ENCODE results near the gene ALLC.

The ALLC gene

GRCh38 chr2:3741867-3742602, 84.0 kb downstream of the ALLC start:
- Histone ChIP-seq H3K36me3 (ENCODE audit: insufficient read depth, low read length) (no peaks in the 10 kb centered on the region), H4K20me1 (ENCODE audit: insufficient read depth, low read length, poor library complexity, severe bottlenecking) (no peaks in the 10 kb centered on the region), H2AFZ (ENCODE audit: low read length) (no peak overlapping the region), H3F3A (ENCODE audit: low read depth) (no peaks in the 10 kb centered on the region), H3K27me3 (ENCODE audit: insufficient read depth, low read length, poor library complexity, severe bottlenecking) (no peaks in the 10 kb centered on the region), H3K9me3 (ENCODE audit: insufficient read depth, low read depth, low read length) (no peaks in the 10 kb centered on the region), H3K9ac (ENCODE audit: low read depth, low read length, poor library complexity, severe bottlenecking) (no peak overlapping the region), H3K9me2 (replicated peaks; ENCODE audit: low read depth, low read length) (no peaks in the 10 kb centered on the region), H3K4me2 (ENCODE audit: low read depth, low read length, poor library complexity, severe bottlenecking) (no peak overlapping the region), H3K4me3 (ENCODE audit: low read length, poor library complexity, severe bottlenecking) (no peak overlapping the region), H3K79me2 (ENCODE audit: insufficient read depth, low read length) (no peaks in the 10 kb centered on the region), H3K4me1 (ENCODE audit: insufficient read depth, low read length, poor library complexity, severe bottlenecking) (no peaks in the 10 kb centered on the region)
- TF ChIP-seq EZH2phosphoT487 (IDR thresholded peaks at IDR 0.05; ENCODE audit: borderline replicate concordance) (no peak), CTCF (conservative IDR thresholded peaks at IDR 0.05; ENCODE audit: low read length) (no peak)

GRCh38 chr2:3742743-3743508, 84.9 kb downstream of the ALLC start:
- no peaks in the 10 kb centered on the region for H3F3A ChIP-seq (ENCODE audit: low read depth)
- no peak overlapping the region for H2AFZ ChIP-seq (ENCODE audit: low read length)
- H3K79me2 ChIP-seq (ENCODE audit: insufficient read depth, low read length) = no peaks in the 10 kb centered on the region
- no peaks in the 10 kb centered on the region for H3K9me2 ChIP-seq (replicated peaks; ENCODE audit: low read depth, low read length)
- no peaks in the 10 kb centered on the region for H3K4me1 ChIP-seq (ENCODE audit: insufficient read depth, low read length, poor library complexity, severe bottlenecking)
- no peak overlapping the region for H3K4me3 ChIP-seq (ENCODE audit: low read length, poor library complexity, severe bottlenecking)
- TF ChIP-seq CTCF (conservative IDR thresholded peaks at IDR 0.05; ENCODE audit: low read length) = no peak
- no peak for TF ChIP-seq EZH2phosphoT487 (IDR thresholded peaks at IDR 0.05; ENCODE audit: borderline replicate concordance)
- no peaks in the 10 kb centered on the region for H3K27me3 ChIP-seq (ENCODE audit: insufficient read depth, low read length, poor library complexity, severe bottlenecking)
- no peaks in the 10 kb centered on the region for H3K36me3 ChIP-seq (ENCODE audit: insufficient read depth, low read length)
- H3K9ac ChIP-seq (ENCODE audit: low read depth, low read length, poor library complexity, severe bottlenecking) = no peak overlapping the region
- H3K4me2 ChIP-seq (ENCODE audit: low read depth, low read length, poor library complexity, severe bottlenecking) = no peak overlapping the region
- H3K9me3 ChIP-seq (ENCODE audit: insufficient read depth, low read depth, low read length) = no peaks in the 10 kb centered on the region
- no peaks in the 10 kb centered on the region for H4K20me1 ChIP-seq (ENCODE audit: insufficient read depth, low read length, poor library complexity, severe bottlenecking)

- H3K36me3 ChIP-seq (ENCODE audit: insufficient read depth, low read length) = no peaks in the 10 kb centered on the region
- no peak overlapping the region for H3K4me2 ChIP-seq (ENCODE audit: low read depth, low read length, poor library complexity, severe bottlenecking)
- H4K20me1 ChIP-seq (ENCODE audit: insufficient read depth, low read length, poor library complexity, severe bottlenecking) = no peaks in the 10 kb centered on the region
- H3K27me3 ChIP-seq (ENCODE audit: insufficient read depth, low read length, poor library complexity, severe bottlenecking) = no peaks in the 10 kb centered on the region
- no peaks in the 10 kb centered on the region for H3K4me1 ChIP-seq (ENCODE audit: insufficient read depth, low read length, poor library complexity, severe bottlenecking)
- no peaks in the 10 kb centered on the region for H3K79me2 ChIP-seq (ENCODE audit: insufficient read depth, low read length)
- no peaks in the 10 kb centered on the region for H3K9me2 ChIP-seq (replicated peaks; ENCODE audit: low read depth, low read length)
- no peak overlapping the region for H3K4me3 ChIP-seq (ENCODE audit: low read length, poor library complexity, severe bottlenecking)
- H3K9me3 ChIP-seq (ENCODE audit: insufficient read depth, low read depth, low read length) = no peaks in the 10 kb centered on the region
- no peak for TF ChIP-seq CTCF (conservative IDR thresholded peaks at IDR 0.05; ENCODE audit: low read length)
- TF ChIP-seq EZH2phosphoT487 (IDR thresholded peaks at IDR 0.05; ENCODE audit: borderline replicate concordance) = no peak
- H3F3A ChIP-seq (ENCODE audit: low read depth) = no peaks in the 10 kb centered on the region
- no peak overlapping the region for H2AFZ ChIP-seq (ENCODE audit: low read length)
- H3K9ac ChIP-seq (ENCODE audit: low read depth, low read length, poor library complexity, severe bottlenecking) = no peak overlapping the region
These were observed 86.1 kb downstream of the ALLC start for GRCh38 chr2:3743951-3744555.

Measured in Loucy (cell line).